Heart left ventricle (tissue), 13 donors: Measurements from ENCODE around the gene MACF1.

Experiments used
- POLR2A ChIP-seq, 2 donors: fragments of 450-650 bp; IDR thresholded peaks; one replicate each; pipeline ENCODE4 v1.6.1; 2017; ENCODE audit warnings: antibody characterized with exemption in 2 of 2, mild to moderate bottlenecking in 2 of 2, moderate library complexity in 2 of 2
- TF ChIP-seq, protein P1 (sequence below), 12 donors: fragments of 200-600 bp; sonication (generic) in 4 of 12; IDR thresholded peaks; one replicate each; pipeline versions ENCODE4 v1.5.0 to v1.8.0; 2018 to 2022; ENCODE audit warnings: antibody characterized with exemption in 12 of 12, mild to moderate bottlenecking in 5 of 12
- donor health status: ischemic (EF 13 %, LVEDD 7.1; RV severe dilation, severe dysfunction).
- donor health status: DM: no; HTN: yes; CAD: no.
- donor health status: DM: no; HTN: no; CAD: no.
- donor health status: ischemic (EF 25% LVEDD 6.9; RV normal size, moderate dysfunction).
- donor health status: ischemic (EF 25% LVEDD 5.7; RV mildly dilated, moderate dysfunction).
- donor health status: ischemic (EF 35%, LVEDD 5.7; RV mildly dilated, moderate dysfunction).
- donor health status: nonischemic (EF 11% LVEDD 7.7; RV severe dilation, severe dysfunction).
- donor health status: DM: yes; HTN: yes; CAD: no.
- donor health status: PGD.
- donor health status: ischemic (EF 29% LVEDD 5.4; RV normal size, mild dysfunction).
- donor health status: nonischemic (EF 23%, LVEDD 6.1; RV moderate dilation, normal function).

GRCh38 chr1:39470040-39470439 is 265.5 kb downstream of the MACF1 start:
- TF ChIP-seq POLR2A (IDR thresholded peaks at IDR 0.05) = no peak
- TF ChIP-seq, protein P1, sequence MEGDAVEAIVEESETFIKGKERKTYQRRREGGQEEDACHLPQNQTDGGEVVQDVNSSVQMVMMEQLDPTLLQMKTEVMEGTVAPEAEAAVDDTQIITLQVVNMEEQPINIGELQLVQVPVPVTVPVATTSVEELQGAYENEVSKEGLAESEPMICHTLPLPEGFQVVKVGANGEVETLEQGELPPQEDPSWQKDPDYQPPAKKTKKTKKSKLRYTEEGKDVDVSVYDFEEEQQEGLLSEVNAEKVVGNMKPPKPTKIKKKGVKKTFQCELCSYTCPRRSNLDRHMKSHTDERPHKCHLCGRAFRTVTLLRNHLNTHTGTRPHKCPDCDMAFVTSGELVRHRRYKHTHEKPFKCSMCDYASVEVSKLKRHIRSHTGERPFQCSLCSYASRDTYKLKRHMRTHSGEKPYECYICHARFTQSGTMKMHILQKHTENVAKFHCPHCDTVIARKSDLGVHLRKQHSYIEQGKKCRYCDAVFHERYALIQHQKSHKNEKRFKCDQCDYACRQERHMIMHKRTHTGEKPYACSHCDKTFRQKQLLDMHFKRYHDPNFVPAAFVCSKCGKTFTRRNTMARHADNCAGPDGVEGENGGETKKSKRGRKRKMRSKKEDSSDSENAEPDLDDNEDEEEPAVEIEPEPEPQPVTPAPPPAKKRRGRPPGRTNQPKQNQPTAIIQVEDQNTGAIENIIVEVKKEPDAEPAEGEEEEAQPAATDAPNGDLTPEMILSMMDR (IDR thresholded peaks at IDR 0.05) = no peak
